GM19240 (cell line): ENCODE measurements around the gene PLA2G1B.
"Not testable (repeated sequence)": the region's sequence is repeated elsewhere in the genome, so short reads cannot be mapped to it uniquely, and the experiment has no call there.

Experiments used
- DNase-seq: peaks from one replicate; pipeline ENCODE4 v3.0.0; 2011; ENCODE audit warnings: low spot score; ENCODE audit not compliant: insufficient read length

PLA2G1B gene

DNA sequence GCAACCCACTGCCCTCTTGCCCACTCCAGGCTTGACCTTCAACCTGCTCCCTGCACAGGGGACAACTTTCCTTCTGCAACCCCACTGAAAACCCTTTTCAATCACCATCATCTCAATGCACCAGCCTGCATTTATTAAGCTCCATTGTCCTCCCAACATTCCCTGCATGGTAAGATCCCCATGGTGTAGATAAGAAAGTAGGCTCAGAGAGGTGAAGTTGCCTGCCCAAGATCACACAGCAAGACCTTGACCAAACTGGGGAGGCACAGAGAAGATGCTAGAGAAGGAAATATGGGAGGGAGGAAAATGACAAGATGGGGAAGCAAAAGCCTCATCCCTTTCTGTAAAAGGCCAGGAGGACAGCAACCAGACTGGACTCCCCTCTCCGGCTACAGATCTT, 31.5 kb upstream of the PLA2G1B start:
- DNase-seq, result no peak

DNA sequence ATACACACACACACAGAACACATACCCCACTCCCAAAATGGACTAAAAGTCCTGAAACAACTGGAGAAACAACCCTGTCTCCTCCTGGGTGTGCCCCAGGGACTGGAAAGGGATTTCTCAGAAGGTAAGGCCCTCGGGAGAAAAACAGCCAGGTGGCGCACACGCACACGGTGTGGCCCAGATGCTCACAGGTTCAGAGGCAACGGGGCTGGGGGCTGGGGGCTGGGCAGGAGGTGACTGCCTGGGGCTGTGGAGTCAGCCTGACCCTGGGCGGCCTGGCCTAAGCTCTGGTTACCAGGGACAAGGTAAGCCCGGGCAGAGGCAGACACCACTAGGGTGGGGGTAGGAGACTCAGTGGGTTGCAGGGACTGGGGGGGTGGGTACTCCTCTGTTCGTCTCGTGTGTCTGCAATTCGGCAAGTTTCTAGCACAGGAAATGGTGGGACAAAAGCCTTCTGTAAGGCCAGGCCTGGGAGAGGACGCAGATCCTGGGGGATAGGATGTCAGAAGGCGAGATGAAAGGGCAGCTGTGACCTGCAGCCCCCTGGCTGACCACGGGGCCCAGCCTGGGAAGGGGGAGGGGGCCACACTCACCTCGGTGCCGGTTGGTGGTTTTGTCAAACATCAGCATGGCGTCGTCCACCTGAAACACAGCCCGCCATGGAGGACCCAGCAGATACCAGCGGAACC, 31.0 kb upstream of the PLA2G1B start:
- DNase-seq, result no peak

DNA sequence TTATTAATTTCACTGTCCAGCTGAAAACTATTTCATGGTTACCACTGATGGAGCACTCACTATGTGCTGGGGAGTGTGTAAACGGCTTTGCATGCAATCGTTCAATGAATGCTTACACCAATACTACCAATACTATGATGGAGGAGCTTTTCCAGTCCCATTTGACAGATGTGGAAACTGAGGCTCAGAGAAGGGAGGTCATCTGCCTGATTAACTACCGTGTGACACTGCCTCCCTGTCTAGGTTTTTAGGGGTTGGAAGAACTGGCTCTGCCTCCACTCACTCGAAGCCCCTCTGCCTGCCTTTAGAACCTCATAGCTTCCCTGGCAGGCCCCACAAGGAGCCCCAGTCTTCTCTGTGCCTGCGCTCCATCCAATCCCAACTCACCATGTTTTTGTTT, 29.5 kb upstream of the PLA2G1B start:
- DNase-seq, result no peak

DNA sequence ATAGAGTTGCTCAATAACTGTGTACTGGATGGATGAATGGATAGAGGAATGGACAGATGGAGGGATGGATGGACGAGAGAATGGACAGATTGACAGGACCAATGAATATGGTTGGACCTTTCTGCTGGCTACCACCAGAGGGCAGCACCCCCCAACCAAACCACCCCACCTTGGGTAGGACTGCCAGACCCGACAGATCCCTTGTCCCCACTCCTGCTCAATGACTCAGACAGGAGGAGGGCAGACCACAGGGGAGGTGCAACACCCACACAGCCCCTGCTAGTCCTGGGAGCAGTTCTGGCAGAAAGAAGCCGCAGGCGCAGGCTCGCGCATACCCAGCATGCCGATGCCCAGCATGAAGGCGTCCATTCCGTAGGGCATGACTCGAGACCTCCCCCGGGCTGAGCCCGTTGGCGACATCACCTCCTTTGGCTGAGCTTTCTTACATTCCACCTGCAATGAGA, 29.0 kb upstream of the PLA2G1B start:
- DNase-seq, result peak; percentile 93

DNA sequence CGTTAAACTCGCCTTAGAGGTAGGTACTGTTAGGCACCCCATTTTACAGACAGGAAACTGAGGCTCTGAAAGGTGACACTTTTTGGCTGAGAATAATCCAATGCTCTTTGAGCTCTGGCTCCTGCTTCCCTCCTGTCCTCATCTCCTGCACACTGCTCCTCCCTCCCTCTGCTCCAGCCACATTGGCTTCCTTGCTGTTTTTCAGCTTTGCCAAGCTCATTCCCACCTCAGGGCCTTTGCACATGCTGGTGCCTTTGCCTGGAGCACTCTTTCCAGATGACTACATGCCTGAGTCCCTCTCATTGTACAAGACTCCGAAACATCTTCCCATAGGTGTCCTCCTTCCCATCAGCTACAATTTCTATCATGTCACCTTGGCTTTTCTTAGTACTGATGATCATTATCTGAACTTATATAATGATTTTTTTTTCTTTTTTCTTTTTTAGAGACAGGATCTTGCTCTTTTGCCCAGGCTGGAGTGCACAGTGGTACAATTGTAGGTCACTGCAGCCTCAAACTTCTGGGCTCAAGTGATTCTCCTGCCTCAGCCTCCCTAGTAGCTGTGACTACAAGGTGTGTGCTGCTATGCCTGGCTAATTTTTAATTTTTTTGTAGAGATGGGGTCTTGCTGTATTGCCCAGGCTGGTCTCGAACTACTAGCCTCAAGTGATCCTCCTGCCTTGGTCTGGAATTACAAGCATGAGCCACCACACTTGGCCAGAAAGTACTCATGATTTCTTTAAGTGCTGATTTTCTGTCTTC, 26.2 kb upstream of the PLA2G1B start:
- no peak for DNase-seq

DNA sequence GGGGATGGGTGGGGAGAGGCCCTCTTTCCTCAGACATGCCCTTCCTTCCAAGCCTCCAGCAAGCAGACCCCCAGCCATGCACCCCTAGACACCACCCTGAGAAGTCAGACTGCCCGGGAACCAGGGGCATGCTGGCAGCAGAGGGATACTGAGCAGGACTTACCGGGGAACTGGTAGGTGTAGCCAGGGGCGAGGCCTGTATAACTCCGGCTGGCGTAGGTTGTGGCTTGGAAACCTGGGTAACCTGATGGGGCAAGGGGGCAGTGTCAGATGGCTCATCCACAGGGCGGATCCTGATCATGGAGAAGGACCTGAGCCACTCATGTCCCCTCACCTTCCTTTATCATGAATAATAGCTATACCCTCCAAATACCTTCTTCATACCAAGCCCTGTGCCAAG, 25.6 kb upstream of the PLA2G1B start:
- DNase-seq, result no peak

DNA sequence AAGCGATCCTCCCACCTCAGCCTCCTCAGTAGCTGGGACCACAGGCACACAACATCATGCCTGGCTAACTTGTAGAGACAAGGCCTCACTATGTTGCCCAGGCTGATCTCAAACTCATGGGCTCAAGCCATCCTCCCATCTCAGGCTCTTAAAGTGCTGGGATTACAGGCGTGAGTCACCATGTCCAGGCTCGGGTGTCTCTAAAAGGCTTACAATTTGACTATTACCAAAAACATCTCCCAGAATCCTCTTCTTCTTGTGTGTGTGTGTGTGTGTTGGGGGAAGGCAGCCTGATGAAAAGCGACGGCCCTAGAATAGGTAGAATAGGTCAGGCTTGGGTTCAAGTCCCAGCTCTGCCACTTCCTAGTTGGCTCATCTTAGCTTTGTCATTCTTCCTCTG, 24.5 kb upstream of the PLA2G1B start:
- no peak for DNase-seq

DNA sequence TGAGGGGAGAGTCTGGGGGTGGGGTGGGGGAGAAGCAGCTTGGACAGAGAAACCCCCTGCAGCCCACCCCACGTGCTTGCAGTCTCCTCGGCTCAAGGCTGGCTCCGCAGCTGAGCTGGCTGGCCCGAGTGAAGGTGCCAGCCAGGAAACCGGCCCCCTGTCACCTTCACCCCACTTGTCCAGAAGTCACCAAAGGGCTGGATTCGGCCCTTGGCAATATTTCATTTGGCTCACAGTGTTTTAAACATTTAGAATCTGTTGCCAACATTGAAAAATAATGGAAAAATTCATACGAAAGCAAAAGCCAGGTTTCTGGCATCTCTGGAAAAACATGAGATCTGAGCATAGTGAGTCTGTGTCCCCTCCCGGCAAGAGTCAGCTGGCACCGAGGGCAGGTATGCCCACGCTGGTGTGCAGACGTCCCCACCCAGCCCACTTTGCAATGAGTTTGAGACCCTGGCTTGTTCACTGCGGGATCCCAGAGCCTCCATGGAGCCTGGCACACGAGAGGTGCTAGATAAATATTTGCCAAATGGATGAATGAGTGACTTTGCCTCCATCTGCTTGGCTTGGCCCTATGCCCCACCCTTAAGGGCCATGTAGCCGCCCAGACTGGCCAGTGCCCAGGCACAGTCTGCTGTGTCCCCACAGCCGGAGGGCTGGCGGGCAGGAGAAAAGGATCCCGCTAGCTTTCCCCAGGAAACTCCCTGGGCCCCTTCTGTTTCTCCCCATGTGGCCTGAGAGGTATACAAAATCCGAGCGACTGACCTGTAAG, 23.2 kb upstream of the PLA2G1B start:
- DNase-seq, result no peak

DNA sequence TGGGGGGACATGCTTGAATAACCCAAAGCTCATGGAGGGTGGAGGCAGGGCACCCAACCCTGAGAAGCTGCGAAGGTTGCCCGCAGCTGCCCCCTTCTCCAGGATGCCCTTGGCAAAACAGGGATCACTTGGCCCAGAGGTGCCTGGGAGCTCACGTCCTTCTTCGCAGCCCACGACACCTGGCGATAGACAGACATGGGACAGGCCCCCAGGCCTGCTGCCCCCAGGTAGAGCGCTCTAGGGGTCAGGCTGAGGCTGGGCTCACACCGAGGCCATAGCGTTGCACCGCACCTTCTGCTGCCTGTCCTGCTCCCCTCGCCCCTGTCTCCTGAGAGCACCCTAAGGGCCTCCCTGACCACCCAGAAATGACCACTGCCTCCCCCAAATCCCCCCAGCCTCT, 20.2 kb upstream of the PLA2G1B start:
- DNase-seq, result no peak

DNA sequence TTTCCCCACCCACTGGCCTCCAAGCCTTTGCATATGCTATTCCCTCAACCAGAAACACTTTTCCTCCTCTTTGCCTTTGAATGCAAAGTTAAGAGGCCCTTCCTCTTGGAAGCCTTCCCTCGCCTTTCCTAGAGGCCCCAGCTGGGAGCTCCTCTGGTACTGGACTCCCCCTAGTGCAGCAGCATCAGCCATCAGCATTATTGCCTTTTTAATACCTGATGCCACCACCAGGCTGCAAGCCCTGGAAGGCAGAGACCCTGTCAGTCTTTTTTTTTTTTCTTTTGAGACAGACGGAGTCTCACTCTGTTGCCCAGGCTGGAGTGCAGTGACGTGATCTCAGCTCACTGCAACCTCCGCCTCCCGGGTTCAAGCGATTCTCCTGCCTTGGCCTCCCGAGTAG, 19.1 kb upstream of the PLA2G1B start:
- DNase-seq, result no peak

DNA sequence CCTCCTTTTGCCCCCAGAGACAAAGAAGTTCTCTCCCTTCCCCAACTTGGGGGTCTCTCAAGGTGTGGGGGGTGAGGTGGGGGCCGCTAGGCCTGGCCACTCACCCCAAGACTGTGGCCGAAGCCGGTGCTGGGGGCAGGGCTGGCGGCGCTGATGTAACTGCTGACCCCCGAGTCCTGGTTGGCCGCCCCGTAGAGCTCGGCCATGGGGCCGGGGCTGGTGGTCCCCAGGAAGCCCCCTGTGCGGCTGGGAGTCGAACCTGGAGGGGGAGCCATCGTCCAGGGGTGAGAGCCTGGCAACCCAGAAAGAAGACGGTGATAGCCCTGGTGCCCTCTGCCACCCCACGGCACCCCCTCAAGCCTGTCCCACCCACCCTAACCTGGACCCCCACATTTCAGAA, 18.5 kb upstream of the PLA2G1B start:
- DNase-seq, result no peak

DNA sequence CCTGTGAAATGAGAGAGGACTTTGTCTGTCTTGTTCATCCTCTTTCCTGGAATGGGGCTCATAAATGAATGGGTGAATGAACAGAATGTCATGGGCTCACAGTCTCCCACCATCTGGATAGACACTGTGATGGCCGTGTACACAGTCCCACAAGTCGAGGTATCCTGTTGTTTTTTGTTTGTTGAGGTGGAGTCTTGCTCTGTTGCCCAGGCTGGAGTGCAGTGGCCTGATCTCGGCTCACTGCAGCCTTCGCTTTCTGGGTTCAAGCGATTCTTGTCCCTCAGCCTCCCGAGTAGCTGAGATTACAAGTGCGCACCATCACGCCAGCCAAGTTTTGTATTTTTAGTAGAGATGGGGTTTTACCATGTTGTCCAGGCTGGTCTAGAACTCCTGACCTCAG, 16.1 kb upstream of the PLA2G1B start:
- no peak for DNase-seq

DNA sequence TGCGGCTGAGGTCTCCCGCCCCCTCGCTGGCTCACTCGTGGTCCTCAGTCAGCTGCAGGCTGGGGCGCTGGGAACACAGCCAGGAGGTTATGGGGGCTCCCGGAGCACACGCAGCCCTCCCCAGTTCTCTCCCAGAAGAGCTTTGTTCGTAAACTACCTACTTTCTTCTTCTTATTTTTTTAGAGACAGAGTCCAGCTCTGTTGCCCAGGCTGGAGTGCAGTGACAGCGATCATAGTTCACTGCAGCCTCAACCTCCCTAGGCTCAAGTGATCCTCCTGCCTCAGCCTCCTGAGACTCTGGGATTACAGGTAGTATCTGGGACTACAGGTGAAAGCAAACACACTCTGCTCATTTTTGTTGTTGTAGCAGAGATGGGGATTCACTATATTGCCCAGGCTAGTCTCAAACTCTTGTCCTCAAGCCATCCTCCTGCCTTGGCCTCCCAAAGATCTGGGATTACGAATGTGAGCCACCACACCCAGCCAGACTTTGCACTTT, 15.5 kb upstream of the PLA2G1B start:
- no peak for DNase-seq

DNA sequence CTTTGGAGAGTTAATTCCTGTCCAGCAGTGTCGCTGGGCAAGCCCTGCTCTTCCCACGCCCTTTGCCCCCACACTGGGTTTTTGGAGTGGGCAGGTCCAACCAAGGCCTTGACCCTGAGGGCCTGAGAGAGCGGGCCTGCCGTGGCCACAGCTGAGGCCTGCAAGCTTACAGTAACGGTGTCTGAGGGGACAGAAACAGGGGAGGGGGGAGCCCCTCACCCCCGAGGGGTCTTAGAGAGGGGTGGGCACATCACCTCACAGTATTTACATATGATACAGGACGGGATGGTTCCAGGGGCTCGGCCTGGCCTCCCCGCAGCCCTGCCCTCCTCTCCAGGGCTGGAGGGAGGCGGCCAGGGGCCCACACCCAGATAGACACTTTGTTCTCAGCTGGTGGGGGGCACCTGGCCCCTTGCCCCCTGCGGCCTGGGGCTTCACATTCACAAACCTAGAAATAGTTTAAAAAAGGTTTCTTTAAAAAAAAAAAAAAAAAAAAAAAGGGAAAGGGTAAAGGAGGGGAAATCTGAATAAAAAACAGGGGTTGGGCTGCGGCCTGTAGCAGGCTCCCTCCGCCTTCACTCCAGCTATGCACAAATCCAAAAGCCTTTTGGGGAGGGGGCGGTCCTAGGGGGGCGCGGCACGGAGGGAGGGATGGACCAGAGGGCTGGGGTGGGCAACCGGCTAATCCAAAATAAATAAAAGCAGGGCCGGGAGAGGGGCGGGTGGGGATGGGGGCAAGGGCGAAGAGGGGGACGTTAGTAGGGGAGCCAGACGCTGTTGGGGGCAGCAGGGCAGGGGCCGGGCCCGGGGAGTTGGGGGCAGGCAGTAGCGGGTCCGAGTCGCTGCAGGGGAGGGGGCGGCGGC, 14.8 kb upstream of the PLA2G1B start:
- no peak for DNase-seq

DNA sequence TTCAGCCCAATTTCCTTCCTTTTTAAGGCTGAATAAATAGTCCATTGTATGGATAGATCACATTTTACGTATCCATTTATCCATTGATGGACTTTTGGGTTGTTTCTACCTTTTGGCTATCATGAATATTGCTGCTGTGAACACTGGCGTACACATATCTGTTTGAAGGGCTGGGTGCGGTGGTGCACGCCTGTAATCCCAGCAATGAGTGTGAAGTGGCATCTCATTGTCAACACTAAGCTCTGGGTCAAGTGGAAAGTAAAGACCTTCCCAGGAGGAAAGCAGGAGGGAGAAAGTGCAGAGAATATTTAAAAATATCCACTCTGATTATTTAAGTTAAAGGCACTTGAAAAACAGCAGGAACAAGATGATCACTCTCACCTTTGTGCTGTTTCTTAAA, 11.7 kb upstream of the PLA2G1B start:
- no peak for DNase-seq

DNA sequence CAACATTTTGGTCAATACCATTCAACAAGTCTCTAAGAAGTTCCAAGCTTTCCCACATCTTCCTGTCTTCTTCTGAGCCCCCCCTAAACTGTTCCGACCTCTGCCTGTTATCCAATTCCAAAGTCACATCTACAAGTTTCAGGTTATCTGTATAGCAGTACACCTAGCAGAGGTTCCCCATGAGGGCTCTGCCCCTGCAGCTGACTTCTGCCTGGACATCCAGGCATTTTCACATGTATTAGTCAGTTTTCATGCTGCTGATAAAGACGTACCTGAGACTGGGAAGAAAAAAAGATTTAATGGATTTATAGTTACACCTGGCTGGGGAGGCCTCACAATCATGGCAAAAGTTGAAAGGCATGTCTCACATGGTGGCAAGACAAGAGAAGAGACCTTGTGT, 10.2 kb upstream of the PLA2G1B start:
- DNase-seq, result no peak

DNA sequence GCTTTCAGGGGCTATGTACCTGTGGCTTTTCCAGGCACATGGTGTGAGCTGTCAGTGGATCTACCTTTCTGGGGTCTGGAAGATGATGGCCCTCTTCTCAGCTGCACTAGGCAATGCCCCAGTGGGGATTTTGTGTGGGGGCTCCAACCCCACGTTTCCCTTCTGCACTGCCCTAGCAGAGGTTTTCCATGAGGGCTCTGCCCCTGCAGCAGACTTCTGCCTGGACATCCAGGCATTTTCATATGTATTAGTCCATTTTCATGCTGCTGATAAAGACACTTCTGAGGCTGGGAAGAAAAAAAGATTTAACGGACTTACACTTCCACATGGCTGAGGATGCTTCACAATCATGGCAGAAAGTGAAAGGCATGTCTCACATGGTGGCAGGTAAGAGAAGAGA, 8.8 kb upstream of the PLA2G1B start:
- DNase-seq, result not testable (repeated sequence)

DNA sequence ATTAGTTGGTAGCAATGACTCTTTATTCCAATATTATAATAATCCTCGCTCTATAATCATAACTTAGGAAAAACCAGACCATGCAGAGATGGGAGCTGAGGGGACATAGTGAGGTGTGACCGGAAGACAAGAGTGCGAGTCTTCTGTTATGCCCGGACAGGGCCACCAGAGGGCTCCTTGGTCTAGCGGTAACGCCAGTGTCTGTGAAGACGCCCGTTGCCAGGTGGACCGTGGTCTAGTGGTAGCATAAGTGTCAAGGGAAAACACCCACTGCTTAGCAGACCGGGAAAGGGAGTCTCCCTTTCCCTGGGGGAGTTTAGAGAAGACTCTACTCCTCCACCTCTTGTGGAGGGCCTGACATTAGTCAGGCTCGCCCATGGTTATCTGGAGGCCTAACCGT, 7.9 kb upstream of the PLA2G1B start:
- not testable (repeated sequence) for DNase-seq

DNA sequence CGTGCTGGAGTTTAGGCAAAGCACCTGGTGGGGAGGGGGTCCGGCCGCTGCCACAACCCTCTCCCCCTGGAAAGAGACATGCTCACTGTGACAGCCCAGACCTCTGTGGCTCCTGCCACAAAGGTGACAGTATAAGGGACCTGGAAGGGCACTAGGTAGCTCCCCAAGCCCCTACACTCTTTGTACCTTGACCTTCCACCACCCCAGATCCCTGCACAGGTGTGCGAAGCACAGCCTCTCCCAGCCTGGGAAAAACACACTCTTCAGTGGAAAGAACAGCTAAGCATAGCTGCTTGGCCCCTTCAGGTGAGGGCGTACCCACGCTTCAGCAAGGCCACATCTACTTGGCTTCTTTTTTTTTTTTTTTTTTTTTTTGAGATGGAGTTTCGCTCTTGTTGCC, 4.9 kb upstream of the PLA2G1B start:
- no peak for DNase-seq

DNA sequence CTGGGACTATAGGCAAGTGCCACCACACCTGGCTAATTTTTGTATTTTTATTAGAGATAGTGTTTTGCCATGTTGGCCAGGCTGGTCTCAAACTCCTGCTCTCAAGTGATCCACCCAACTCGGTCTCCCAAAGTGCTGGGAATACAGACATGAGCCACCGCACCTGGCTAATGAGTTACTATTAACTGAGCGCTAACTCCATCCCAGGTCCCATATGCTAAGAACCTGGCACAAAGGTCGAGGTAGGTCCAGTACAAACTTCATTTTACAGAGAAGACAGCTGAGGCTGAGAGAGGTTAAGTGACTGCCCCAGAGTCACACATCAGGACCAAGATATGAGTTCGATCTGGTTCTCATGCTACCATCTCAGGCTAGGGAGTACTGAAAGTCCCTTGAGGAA, 4.5 kb upstream of the PLA2G1B start:
- no peak for DNase-seq

DNA sequence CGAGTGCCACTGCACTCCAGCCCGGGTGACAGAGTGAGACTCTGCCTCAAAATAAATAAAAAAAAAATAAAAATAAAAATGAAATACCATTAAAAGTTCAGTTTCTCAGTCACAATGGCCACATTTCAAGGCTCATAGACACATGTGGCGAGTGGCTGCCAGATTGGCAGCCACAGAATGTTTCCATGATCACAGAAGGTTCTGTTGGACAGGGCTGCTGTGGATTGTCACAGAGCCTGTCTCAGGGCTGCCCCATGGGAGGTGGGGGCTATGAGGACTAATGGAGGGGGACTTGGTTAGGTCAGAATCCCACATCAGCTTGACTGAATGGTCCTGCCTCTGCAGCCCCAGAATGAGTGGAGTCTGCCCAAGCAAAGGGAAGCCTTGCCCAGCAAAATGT, 3.8 kb upstream of the PLA2G1B start:
- no peak for DNase-seq
